Retinal pigment epithelial cell (primary cell): ENCODE data around the gene RD3L.

ENCODE experiments used
- DNase-seq: peaks from one replicate; pipeline ENCODE4 v3.0.0-alpha.2; 2010; ENCODE audit warnings: low read depth
- H3K4me3 ChIP-seq: 2 replicates; pipeline ENCODE4 v1.5.1; 2011; ENCODE audit warnings: mild to moderate bottlenecking, low read length, control low read depth, moderate library complexity
- CTCF ChIP-seq: conservative IDR thresholded peaks from 2 replicates; pipeline ENCODE4 v1.5.1; 2011; ENCODE audit warnings: low read depth, low read length, control low read depth, inconsistent platforms

The RD3L gene

DNA sequence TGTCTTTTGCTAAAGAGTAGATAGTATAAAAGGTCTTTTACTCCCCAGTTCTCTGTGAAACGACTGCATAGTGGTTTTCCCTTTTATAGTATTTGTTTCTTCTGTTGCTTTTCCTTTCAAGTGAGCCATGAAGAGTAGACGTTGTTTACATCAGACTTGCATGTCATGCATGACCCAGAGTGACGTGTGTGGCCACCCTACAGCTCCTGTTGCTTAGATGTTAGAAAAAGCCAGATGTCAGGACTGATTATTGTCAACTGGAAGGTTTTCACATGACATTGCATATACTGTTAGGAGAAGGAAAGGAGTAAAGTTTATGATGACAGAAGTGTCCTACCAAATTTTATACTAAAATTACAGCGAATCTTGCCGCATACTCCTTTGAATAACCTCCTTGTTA, 1.3 kb upstream of the RD3L start:
- H3K4me3 ChIP-seq = no peak overlapping the region
- no peak for TF ChIP-seq CTCF
- DNase-seq = no peak

- no peak overlapping the region for H3K4me3 ChIP-seq
- TF ChIP-seq CTCF = no peak
- DNase-seq = no peak
Observed at GRCh38 chr14:103941462-103941861, 867 bp downstream of the RD3L start.

DNA sequence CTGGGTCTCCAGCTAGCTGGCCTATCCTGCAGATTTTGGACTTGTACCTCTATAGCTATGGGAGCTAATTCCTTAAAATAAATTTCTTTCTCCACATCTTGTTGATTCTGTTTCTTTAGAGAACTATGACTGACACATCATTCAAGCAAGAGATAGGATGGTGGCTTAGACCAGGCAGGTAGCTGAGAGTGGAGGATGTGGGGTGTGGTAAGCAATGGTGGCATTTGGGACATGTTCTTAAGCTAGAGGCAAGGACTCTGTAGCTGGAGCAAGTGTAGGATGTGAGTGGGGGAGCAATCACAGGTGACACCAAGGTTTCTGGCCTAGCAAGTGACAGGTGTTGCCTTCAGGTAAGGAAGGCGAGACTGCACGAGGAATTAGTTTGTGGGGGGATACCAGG, 7.2 kb downstream of the RD3L start:
- DNase-seq = no peak
- H3K4me3 ChIP-seq = no peak overlapping the region
- TF ChIP-seq CTCF = no peak

- no peak for DNase-seq
- no peak overlapping the region for H3K4me3 ChIP-seq
- no peak for TF ChIP-seq CTCF
Observed at GRCh38 chr14:103932791-103933490, 9.4 kb downstream of the RD3L start.

GRCh38 chr14:103931422-103931821, 10.9 kb downstream of the RD3L start:
- no peak for TF ChIP-seq CTCF
- no peak for DNase-seq
- no peak overlapping the region for H3K4me3 ChIP-seq

DNA sequence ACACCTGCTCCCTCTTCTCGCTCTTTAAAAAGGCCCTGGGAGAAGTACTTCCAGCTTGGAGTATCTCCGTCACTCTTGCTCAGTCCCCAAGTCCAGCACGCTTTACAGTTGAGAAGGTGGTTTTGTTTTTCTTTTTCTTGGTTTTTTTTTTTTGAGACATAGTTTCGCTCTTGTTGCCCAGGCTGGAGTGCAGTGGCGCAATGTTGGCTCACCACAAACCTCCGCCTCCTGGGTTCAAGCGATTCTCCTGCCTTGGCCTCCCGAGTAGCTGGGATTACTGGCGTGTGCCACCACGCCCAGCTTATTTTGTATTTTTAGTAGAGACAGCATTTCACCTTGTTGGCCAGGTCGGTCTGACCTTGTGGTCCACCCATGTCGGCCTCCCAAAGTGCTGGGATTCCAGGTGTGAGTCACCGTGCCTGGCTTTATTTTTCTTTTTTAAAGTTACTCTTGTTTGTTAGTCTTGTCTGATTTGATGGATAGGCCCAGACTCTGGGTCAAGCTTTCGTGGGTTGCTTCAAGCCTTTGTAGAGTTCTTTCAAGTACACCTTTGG, 12.2 kb downstream of the RD3L start:
- no peak overlapping the region for H3K4me3 ChIP-seq
- DNase-seq = no peak
- no peak for TF ChIP-seq CTCF
